Astrocyte (in vitro differentiated cells and primary cell): ENCODE measurements around the gene BCO1.

Source experiments
- EZH2 ChIP-seq: IDR thresholded peaks from 2 replicates; pipeline ENCODE4 v1.6.1; 2012; ENCODE audit warnings: mild to moderate bottlenecking, low read length, inconsistent platforms; ENCODE audit not compliant: insufficient read depth
- TF ChIP-seq, protein P1 (sequence below): IDR thresholded peaks from 2 replicates; pipeline ENCODE4 v1.5.1; 2011; ENCODE audit warnings: low read depth, mild to moderate bottlenecking, inconsistent platforms, low read length, moderate library complexity; ENCODE audit not compliant: insufficient read depth

DNA sequence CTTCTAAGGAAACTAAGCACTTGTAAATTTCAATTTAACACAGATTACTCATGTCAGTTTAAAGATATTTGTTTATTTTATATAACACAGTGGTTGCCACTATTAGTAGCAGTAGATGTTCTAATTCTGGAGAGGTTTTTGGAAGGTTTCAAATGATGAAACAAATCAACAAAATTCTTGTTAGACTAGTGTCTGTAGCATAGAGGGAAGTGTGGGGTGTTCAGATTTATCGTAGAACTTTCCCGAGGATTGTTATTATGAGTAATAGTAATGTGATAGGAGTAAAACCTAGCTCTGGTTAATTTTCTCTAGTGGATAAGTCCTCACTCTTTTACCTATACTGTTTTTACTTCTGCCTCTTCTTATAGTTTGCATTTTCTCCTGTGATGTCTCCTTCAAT is 82.5 kb downstream of the BCO1 start:
- TF ChIP-seq, protein P1, sequence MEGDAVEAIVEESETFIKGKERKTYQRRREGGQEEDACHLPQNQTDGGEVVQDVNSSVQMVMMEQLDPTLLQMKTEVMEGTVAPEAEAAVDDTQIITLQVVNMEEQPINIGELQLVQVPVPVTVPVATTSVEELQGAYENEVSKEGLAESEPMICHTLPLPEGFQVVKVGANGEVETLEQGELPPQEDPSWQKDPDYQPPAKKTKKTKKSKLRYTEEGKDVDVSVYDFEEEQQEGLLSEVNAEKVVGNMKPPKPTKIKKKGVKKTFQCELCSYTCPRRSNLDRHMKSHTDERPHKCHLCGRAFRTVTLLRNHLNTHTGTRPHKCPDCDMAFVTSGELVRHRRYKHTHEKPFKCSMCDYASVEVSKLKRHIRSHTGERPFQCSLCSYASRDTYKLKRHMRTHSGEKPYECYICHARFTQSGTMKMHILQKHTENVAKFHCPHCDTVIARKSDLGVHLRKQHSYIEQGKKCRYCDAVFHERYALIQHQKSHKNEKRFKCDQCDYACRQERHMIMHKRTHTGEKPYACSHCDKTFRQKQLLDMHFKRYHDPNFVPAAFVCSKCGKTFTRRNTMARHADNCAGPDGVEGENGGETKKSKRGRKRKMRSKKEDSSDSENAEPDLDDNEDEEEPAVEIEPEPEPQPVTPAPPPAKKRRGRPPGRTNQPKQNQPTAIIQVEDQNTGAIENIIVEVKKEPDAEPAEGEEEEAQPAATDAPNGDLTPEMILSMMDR, result no peak
- TF ChIP-seq EZH2, result no peak
